SKM-1 (cell line): Measurements from ENCODE around the gene FKBP8.

Experiments used
- DNase-seq: peaks from one replicate; lab custom pipeline; 2025; ENCODE audit not compliant: unreplicated experiment; lab: John Stamatoyannopoulos, UW

FKBP8 gene

GRCh38 chr19:18487576-18488402 lies 55.6 kb downstream of the FKBP8 start:
- no peak for DNase-seq

GRCh38 chr19:18486746-18487145 lies 56.6 kb downstream of the FKBP8 start:
- no peak for DNase-seq

- no peak for DNase-seq
Measured at GRCh38 chr19:18484992-18485391, 58.4 kb downstream of the FKBP8 start.

- DNase-seq, result no peak
Measured at GRCh38 chr19:18483119-18483890, 60.1 kb downstream of the FKBP8 start.
